MM.1S (cell line): Measurements from ENCODE around the gene WDFY3.
"Not testable (repeated sequence)": the region's sequence is repeated elsewhere in the genome, so short reads cannot be mapped to it uniquely, and the experiment has no call there.

Source experiments
- EZH2 ChIP-seq: fragments of 300-600 bp; sonication (generic); optimal IDR thresholded peaks from 2 replicates; pipeline ENCODE3; 2017; ENCODE audit warnings: low read depth, mild to moderate bottlenecking, antibody characterized with exemption, low read length, mixed read lengths
- EZH2phosphoT487 ChIP-seq: fragments of 300-600 bp; sonication (generic); IDR thresholded peaks from 2 replicates; pipeline ENCODE4 v1.6.1; 2018; ENCODE audit warnings: antibody characterized with exemption, low read length
- TF ChIP-seq, protein P1 (sequence below): fragments of 300-600 bp; sonication (generic); IDR thresholded peaks from 2 replicates; pipeline ENCODE4 v1.5.1; 2016; ENCODE audit warnings: antibody characterized with exemption, low read length, mixed read lengths

DNA sequence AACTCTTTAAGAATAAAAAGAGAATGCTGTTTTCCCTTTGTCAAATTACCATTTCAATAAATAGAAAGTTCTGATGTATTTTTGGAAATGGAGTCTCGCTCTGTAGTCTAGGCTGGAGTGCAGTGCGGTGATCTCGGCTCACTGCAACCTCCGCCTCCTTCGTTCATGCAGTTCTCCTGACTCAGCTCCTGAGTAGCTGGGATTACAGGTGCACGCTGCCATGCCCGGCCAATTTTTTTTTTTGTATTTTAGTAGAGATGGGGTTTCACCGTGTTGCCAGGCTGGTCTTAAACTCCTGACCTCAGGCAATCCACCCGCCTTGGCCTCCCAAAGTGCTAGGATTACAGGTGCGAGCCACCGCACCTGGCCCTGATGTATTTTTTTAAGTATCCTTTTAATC is 159.9 kb downstream of the WDFY3 start:
- TF ChIP-seq, protein P1, sequence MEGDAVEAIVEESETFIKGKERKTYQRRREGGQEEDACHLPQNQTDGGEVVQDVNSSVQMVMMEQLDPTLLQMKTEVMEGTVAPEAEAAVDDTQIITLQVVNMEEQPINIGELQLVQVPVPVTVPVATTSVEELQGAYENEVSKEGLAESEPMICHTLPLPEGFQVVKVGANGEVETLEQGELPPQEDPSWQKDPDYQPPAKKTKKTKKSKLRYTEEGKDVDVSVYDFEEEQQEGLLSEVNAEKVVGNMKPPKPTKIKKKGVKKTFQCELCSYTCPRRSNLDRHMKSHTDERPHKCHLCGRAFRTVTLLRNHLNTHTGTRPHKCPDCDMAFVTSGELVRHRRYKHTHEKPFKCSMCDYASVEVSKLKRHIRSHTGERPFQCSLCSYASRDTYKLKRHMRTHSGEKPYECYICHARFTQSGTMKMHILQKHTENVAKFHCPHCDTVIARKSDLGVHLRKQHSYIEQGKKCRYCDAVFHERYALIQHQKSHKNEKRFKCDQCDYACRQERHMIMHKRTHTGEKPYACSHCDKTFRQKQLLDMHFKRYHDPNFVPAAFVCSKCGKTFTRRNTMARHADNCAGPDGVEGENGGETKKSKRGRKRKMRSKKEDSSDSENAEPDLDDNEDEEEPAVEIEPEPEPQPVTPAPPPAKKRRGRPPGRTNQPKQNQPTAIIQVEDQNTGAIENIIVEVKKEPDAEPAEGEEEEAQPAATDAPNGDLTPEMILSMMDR, result not testable (repeated sequence)
- TF ChIP-seq EZH2, EZH2phosphoT487: not testable (repeated sequence)
